Thyroid gland (tissue), 4 donors: Measurements from ENCODE around the gene MYBBP1A.

Experiments used
- CTCF ChIP-seq, 6 experiments: fragments of 200-600 bp in 3 of 6; fragments of 450-650 bp in 3 of 6; sonication (generic) in 3 of 6; IDR thresholded peaks; one replicate each; pipeline ENCODE4 v1.5.1; 2016 to 2019; ENCODE audit warnings: antibody characterized with exemption in 6 of 6, mild to moderate bottlenecking in 2 of 6, inconsistent platforms in 1 of 6, moderate library complexity in 1 of 6
- POLR2A ChIP-seq, 2 donors: fragments of 450-650 bp; IDR thresholded peaks; one replicate each; pipeline ENCODE4 v1.6.1; 2017; ENCODE audit warnings: antibody characterized with exemption in 2 of 2, mild to moderate bottlenecking in 2 of 2, moderate library complexity in 1 of 2

GRCh38 chr17:4533523-4534504 is 21.4 kb downstream of the MYBBP1A start:
- no peak for TF ChIP-seq CTCF (IDR thresholded peaks at IDR 0.05)
- no peak for TF ChIP-seq POLR2A (IDR thresholded peaks at IDR 0.05)
